Measurements from ENCODE around the gene NEURL2.
"Not testable (repeated sequence)": the region's sequence is repeated elsewhere in the genome, so short reads cannot be mapped to it uniquely, and the experiment has no call there.

The NEURL2 gene

GRCh38 chr20:45890985-45891983 lies at the start of gene NEURL2, which contains the start of gene CTSA:
TSS of gene NEURL2 (minus strand) at chr20:45891208. CDS start at chr20:45890991, 217 bp downstream.
TSS of gene CTSA (plus strand) at chr20:45891335. CDS start at chr20:45891569, 234 bp downstream.
- DNase-seq: peak; percentile 88

- no peak for DNase-seq
Measured at GRCh38 chr20:45940469-45940868, 49.5 kb upstream of the NEURL2 start.

- no peak for DNase-seq
Measured at GRCh38 chr20:45940053-45940452, 49.0 kb upstream of the NEURL2 start.

GRCh38 chr20:45938727-45939438 lies 47.9 kb upstream of the NEURL2 start:
- no peak for DNase-seq

- DNase-seq: no peak
Measured at GRCh38 chr20:45937765-45938164, 46.8 kb upstream of the NEURL2 start.

GRCh38 chr20:45935416-45936046 lies 44.5 kb upstream of the NEURL2 start:
- DNase-seq: no peak

- peak; percentile 99 for DNase-seq
Measured at GRCh38 chr20:45934586-45935415, 43.8 kb upstream of the NEURL2 start, which contains the start of gene PCIF1. TSS of gene PCIF1 (plus strand) at chr20:45934683. CDS start at chr20:45939000, 4,317 bp downstream.

GRCh38 chr20:45934046-45934585 lies 43.1 kb upstream of the NEURL2 start:
- no peak for DNase-seq

- DNase-seq: peak; percentile 52
Measured at GRCh38 chr20:45933266-45934045, 42.4 kb upstream of the NEURL2 start.

- DNase-seq: not testable (repeated sequence)
Measured at GRCh38 chr20:45931680-45932079, 40.7 kb upstream of the NEURL2 start.

GRCh38 chr20:45927071-45927878 lies 36.3 kb upstream of the NEURL2 start:
- no peak for DNase-seq

- DNase-seq: no peak
Measured at GRCh38 chr20:45926731-45927070, 35.7 kb upstream of the NEURL2 start.

- no peak for DNase-seq
Measured at GRCh38 chr20:45925821-45926506, 35.0 kb upstream of the NEURL2 start.

- no peak for DNase-seq
Measured at GRCh38 chr20:45924391-45925261, 33.6 kb upstream of the NEURL2 start.

GRCh38 chr20:45921337-45922189 lies 30.6 kb upstream of the NEURL2 start:
- DNase-seq: no peak

GRCh38 chr20:45920462-45921336 lies 29.7 kb upstream of the NEURL2 start:
- DNase-seq: no peak

All from activated CD4-positive, CD25-positive, alpha-beta regulatory T cell treated with anti-CD3 and anti-CD28 coated beads, Interleukin-2, amount 50 U/mL, for 72 hours (primary cell).